ENCODE measurements around the gene KCMF1. TPM values are rescaled to one million over a fixed set of nuclear protein-coding genes. Genes with fewer than 3 reads are reported as not detected.

The KCMF1 gene
- total RNA-seq, 1 donor from 2014 or later, result 62.1 TPM

GRCh38 chr2:84946204-84947009 is 24.6 kb upstream of the KCMF1 start:
- Mint-ChIP-seq H3K27ac (no peak overlapping the region), H3K36me3 (ENCODE audit: insufficient read depth) (no peaks in the 10 kb centered on the region), H3K27me3 (no peaks in the 10 kb centered on the region), H3K9me3 (ENCODE audit: low read depth) (no peaks in the 10 kb centered on the region), H3K4me1 (ENCODE audit: low read depth) (peaks cover 6% of the 10 kb centered on the region), H3K4me3 (ENCODE audit: low read depth) (no peak overlapping the region)
- DNase-seq (ENCODE audit: low spot score, unreplicated experiment), result no peak
- TF ChIP-seq, protein P1, sequence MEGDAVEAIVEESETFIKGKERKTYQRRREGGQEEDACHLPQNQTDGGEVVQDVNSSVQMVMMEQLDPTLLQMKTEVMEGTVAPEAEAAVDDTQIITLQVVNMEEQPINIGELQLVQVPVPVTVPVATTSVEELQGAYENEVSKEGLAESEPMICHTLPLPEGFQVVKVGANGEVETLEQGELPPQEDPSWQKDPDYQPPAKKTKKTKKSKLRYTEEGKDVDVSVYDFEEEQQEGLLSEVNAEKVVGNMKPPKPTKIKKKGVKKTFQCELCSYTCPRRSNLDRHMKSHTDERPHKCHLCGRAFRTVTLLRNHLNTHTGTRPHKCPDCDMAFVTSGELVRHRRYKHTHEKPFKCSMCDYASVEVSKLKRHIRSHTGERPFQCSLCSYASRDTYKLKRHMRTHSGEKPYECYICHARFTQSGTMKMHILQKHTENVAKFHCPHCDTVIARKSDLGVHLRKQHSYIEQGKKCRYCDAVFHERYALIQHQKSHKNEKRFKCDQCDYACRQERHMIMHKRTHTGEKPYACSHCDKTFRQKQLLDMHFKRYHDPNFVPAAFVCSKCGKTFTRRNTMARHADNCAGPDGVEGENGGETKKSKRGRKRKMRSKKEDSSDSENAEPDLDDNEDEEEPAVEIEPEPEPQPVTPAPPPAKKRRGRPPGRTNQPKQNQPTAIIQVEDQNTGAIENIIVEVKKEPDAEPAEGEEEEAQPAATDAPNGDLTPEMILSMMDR (IDR thresholded peaks at IDR 0.05; ENCODE audit: unreplicated experiment), result no peak

GRCh38 chr2:84947010-84947593 is 23.9 kb upstream of the KCMF1 start:
- no peaks in the 10 kb centered on the region for H3K36me3 Mint-ChIP-seq (ENCODE audit: insufficient read depth)
- H3K27me3 Mint-ChIP-seq, result no peaks in the 10 kb centered on the region
- no peak overlapping the region for H3K4me3 Mint-ChIP-seq (ENCODE audit: low read depth)
- no peak overlapping the region for H3K27ac Mint-ChIP-seq
- no peak for DNase-seq (ENCODE audit: low spot score, unreplicated experiment)
- TF ChIP-seq, protein P1 (IDR thresholded peaks at IDR 0.05; ENCODE audit: unreplicated experiment), result no peak
- peaks cover 6% of the 10 kb centered on the region for H3K4me1 Mint-ChIP-seq (ENCODE audit: low read depth)
- H3K9me3 Mint-ChIP-seq (ENCODE audit: low read depth), result no peaks in the 10 kb centered on the region

GRCh38 chr2:84953535-84953934 is 17.4 kb upstream of the KCMF1 start:
- Mint-ChIP-seq H3K36me3 (ENCODE audit: insufficient read depth) (no peaks in the 10 kb centered on the region), H3K4me1 (ENCODE audit: low read depth) (peaks cover 12% of the 10 kb centered on the region), H3K9me3 (ENCODE audit: low read depth) (no peaks in the 10 kb centered on the region), H3K4me3 (ENCODE audit: low read depth) (no peak overlapping the region), H3K27me3 (no peaks in the 10 kb centered on the region), H3K27ac (no peak overlapping the region)
- DNase-seq (ENCODE audit: low spot score, unreplicated experiment), result no peak
- TF ChIP-seq, protein P1 (IDR thresholded peaks at IDR 0.05; ENCODE audit: unreplicated experiment), result no peak

- Mint-ChIP-seq H3K27me3 (no peaks in the 10 kb centered on the region), H3K9me3 (ENCODE audit: low read depth) (no peaks in the 10 kb centered on the region), H3K27ac (no peak overlapping the region), H3K4me3 (ENCODE audit: low read depth) (no peak overlapping the region), H3K36me3 (ENCODE audit: insufficient read depth) (no peaks in the 10 kb centered on the region), H3K4me1 (ENCODE audit: low read depth) (peaks cover 18% of the 10 kb centered on the region)
- no peak for DNase-seq (ENCODE audit: low spot score, unreplicated experiment)
- TF ChIP-seq, protein P1 (IDR thresholded peaks at IDR 0.05; ENCODE audit: unreplicated experiment), result no peak
Measured at GRCh38 chr2:84954329-84954728, 16.6 kb upstream of the KCMF1 start.

GRCh38 chr2:84956334-84957297 is 14.3 kb upstream of the KCMF1 start:
- Mint-ChIP-seq H3K36me3 (ENCODE audit: insufficient read depth) (peaks cover 1% of the 10 kb centered on the region), H3K27ac (peak overlapping the region; percentile 33), H3K9me3 (ENCODE audit: low read depth) (no peaks in the 10 kb centered on the region), H3K4me1 (ENCODE audit: low read depth) (peaks cover 28% of the 10 kb centered on the region), H3K27me3 (no peaks in the 10 kb centered on the region), H3K4me3 (ENCODE audit: low read depth) (no peak overlapping the region)
- no peak for DNase-seq (ENCODE audit: low spot score, unreplicated experiment)
- TF ChIP-seq, protein P1 (IDR thresholded peaks at IDR 0.05; ENCODE audit: unreplicated experiment), result no peak
